H1 (cell line): ENCODE measurements around the gene RIN3. TPM values are rescaled to one million over a fixed set of nuclear protein-coding genes. Genes with fewer than 3 reads are reported as not detected.

Experiments
- CTCF ChIA-PET: fragments of 300-600 bp; sonication (Branson Sonifier 250); formaldehyde crosslinking; loops from one replicate; lab custom pipeline; 2021; ENCODE audit not compliant: partially characterized antibody; lab: Charles Lee
- POLR2A ChIA-PET: fragments of 300-600 bp; sonication (Branson Sonifier 250); formaldehyde crosslinking; loops from one replicate; lab custom pipeline; 2021; ENCODE audit warnings: inconsistent platforms; ENCODE audit not compliant: partially characterized antibody; lab: Charles Lee
- DNase-seq, 2 experiments: peaks; one replicate each; pipeline versions ENCODE4 v3.0.0 to v3.0.0-alpha.2; 2010 to 2022; ENCODE audit warnings: low spot score in 2 of 2, low read depth in 1 of 2, mixed read lengths in 1 of 2
- FAIRE-seq: peaks from 2 replicates; lab custom pipeline; 2011; peaks lifted over from hg19 to GRCh38; lab: Jason Lieb, UNC
- H2AFZ ChIP-seq: 2 replicates; pipeline ENCODE4 v1.8.1; 2012; ENCODE audit warnings: low read length, inconsistent platforms
- H2AK5ac ChIP-seq: 2 replicates; pipeline ENCODE4 v1.6.1; 2013; ENCODE audit warnings: low read depth, low read length
- H2BK120ac ChIP-seq: replicated peaks from 2 replicates; pipeline ENCODE3; 2013; ENCODE audit warnings: low read depth, low read length, inconsistent platforms
- H2BK12ac ChIP-seq: 2 replicates; pipeline ENCODE4 v1.6.1; 2013; ENCODE audit warnings: low read depth, low read length
- H2BK15ac ChIP-seq: 2 replicates; pipeline ENCODE4 v1.6.1; 2013; ENCODE audit warnings: low read length
- H2BK20ac ChIP-seq: 2 replicates; pipeline ENCODE4 v1.6.1; 2013; ENCODE audit warnings: low read length
- H2BK5ac ChIP-seq: 2 replicates; pipeline ENCODE4 v1.6.1; 2013; ENCODE audit warnings: low read depth, low read length
- H3K14ac ChIP-seq: 2 replicates; pipeline ENCODE4 v1.6.1; 2013; ENCODE audit warnings: inconsistent platforms; ENCODE audit not compliant: insufficient read length
- H3K18ac ChIP-seq: 2 replicates; pipeline ENCODE4 v1.6.1; 2013; ENCODE audit warnings: low read length; ENCODE audit errors: extremely low read depth
- H3K23ac ChIP-seq: 2 replicates; pipeline ENCODE4 v1.6.1; 2013; ENCODE audit warnings: inconsistent platforms; ENCODE audit not compliant: insufficient read length
- H3K23me2 ChIP-seq: 2 replicates; pipeline ENCODE4 v1.6.1; 2013; ENCODE audit warnings: low read depth, low read length
- H3K27ac ChIP-seq: 2 replicates; pipeline ENCODE4 v1.6.1; 2011; ENCODE audit warnings: low read depth, low read length, inconsistent platforms
- H3K27me3 ChIP-seq, 4 experiments: replicated peaks in 1 of 4; 1 replicate in 1 of 4; 2 replicates in 3 of 4; pipeline versions ENCODE4 v1.6.1 to v1.8.1; 2011 to 2013; ENCODE audit warnings: low read length in 3 of 4, mild to moderate bottlenecking in 3 of 4, inconsistent platforms in 2 of 4, mixed read lengths in 2 of 4, moderate library complexity in 1 of 4; ENCODE audit not compliant: control insufficient read depth in 3 of 4, insufficient read depth in 3 of 4; ENCODE audit errors: extremely low read depth in 1 of 4
- H3K36me3 ChIP-seq, 4 experiments: 2 replicates each; pipeline versions ENCODE4 v1.6.1 to v1.8.1; 2011 to 2013; ENCODE audit warnings: mild to moderate bottlenecking in 4 of 4, low read length in 3 of 4, moderate library complexity in 2 of 4, control low read depth in 1 of 4, inconsistent platforms in 1 of 4; ENCODE audit not compliant: insufficient read depth in 4 of 4, control insufficient read depth in 2 of 4
- H3K4ac ChIP-seq: replicated peaks from 2 replicates; pipeline ENCODE3; 2013; ENCODE audit warnings: low read length, low read depth, mixed read lengths, inconsistent platforms; ENCODE audit not compliant: insufficient read length
- H3K4me1 ChIP-seq, 4 experiments: replicated peaks in 1 of 4; 1 replicate in 1 of 4; 2 replicates in 3 of 4; pipeline versions ENCODE4 v1.6.1 to v1.8.1; 2011 to 2013; ENCODE audit warnings: low read length in 3 of 4, inconsistent platforms in 2 of 4, mixed read lengths in 1 of 4; ENCODE audit not compliant: insufficient read depth in 4 of 4, control insufficient read depth in 3 of 4
- H3K4me2 ChIP-seq, 2 experiments: 2 replicates each; pipeline versions ENCODE4 v1.6.1 to v1.8.1; 2011 to 2013; ENCODE audit warnings: low read depth in 2 of 2, low read length in 2 of 2, control low read depth in 1 of 2, inconsistent platforms in 1 of 2, mild to moderate bottlenecking in 1 of 2; ENCODE audit not compliant: insufficient read depth in 1 of 2
- H3K4me3 ChIP-seq, 4 experiments: fragments of 200-600, 300-600 bp in 1 of 4; sonication (generic), shearing (Covaris generic), sonication (Bioruptor Twin) in 1 of 4; 2 replicates each; pipeline versions ENCODE4 v1.5.1 to v1.8.1; 2011 to 2016; ENCODE audit warnings: low read length in 4 of 4, low read depth in 3 of 4, control low read depth in 2 of 4, inconsistent platforms in 2 of 4, mild to moderate bottlenecking in 2 of 4, mixed read lengths in 1 of 4, moderate library complexity in 1 of 4; ENCODE audit not compliant: insufficient read depth in 2 of 4; ENCODE audit errors: extremely low read depth in 1 of 4
- H3K56ac ChIP-seq: replicated peaks from 2 replicates; pipeline ENCODE3; 2013; ENCODE audit warnings: low read depth, mild to moderate bottlenecking, mixed read lengths, low read length, inconsistent platforms; ENCODE audit not compliant: insufficient read length
- H3K79me1 ChIP-seq: 2 replicates; pipeline ENCODE4 v1.6.1; 2013; ENCODE audit warnings: low read depth, low read length, control low read depth
- H3K79me2 ChIP-seq, 2 experiments: 2 replicates each; pipeline versions ENCODE4 v1.6.1 to v1.8.1; 2012 to 2013; ENCODE audit warnings: low read length in 2 of 2, mild to moderate bottlenecking in 2 of 2, inconsistent platforms in 1 of 2; ENCODE audit not compliant: insufficient read depth in 2 of 2, control insufficient read depth in 1 of 2
- H3K9ac ChIP-seq, 4 experiments: replicated peaks in 1 of 4; 1 replicate in 1 of 4; 2 replicates in 3 of 4; pipeline versions ENCODE4 v1.6.1 to v1.8.1; 2011 to 2013; ENCODE audit warnings: low read depth in 3 of 4, low read length in 3 of 4, control low read depth in 2 of 4, mild to moderate bottlenecking in 2 of 4, moderate library complexity in 2 of 4, inconsistent platforms in 1 of 4; ENCODE audit errors: extremely low read depth in 1 of 4
- H3K9me3 ChIP-seq, 2 experiments: 2 replicates each; pipeline versions ENCODE4 v1.6.1 to v1.8.1; 2012 to 2013; ENCODE audit warnings: mild to moderate bottlenecking in 2 of 2, moderate library complexity in 2 of 2, control low read depth in 1 of 2, inconsistent platforms in 1 of 2, low read depth in 1 of 2, low read length in 1 of 2, mixed read lengths in 1 of 2; ENCODE audit not compliant: insufficient read depth in 2 of 2
- H4K20me1 ChIP-seq, 2 experiments: replicated peaks in 1 of 2; 2 replicates each; pipeline versions ENCODE3 to v1.8.1; 2011 to 2013; ENCODE audit warnings: inconsistent platforms in 2 of 2, low read length in 2 of 2, mild to moderate bottlenecking in 1 of 2; ENCODE audit not compliant: insufficient read depth in 2 of 2, control insufficient read depth in 1 of 2
- H4K5ac ChIP-seq: 2 replicates; pipeline ENCODE4 v1.6.1; 2013; ENCODE audit warnings: low read length, low read depth, mixed read lengths, inconsistent platforms; ENCODE audit not compliant: insufficient read length
- H4K8ac ChIP-seq: 2 replicates; pipeline ENCODE4 v1.8.0; 2013; ENCODE audit warnings: mild to moderate bottlenecking, moderate library complexity, low read length, inconsistent platforms; ENCODE audit not compliant: insufficient read depth; ENCODE audit errors: extremely low read depth
- H4K91ac ChIP-seq: replicated peaks from 2 replicates; pipeline ENCODE3; 2013; ENCODE audit warnings: low read length, mixed read lengths, inconsistent platforms; ENCODE audit not compliant: insufficient read length
- KDM5A ChIP-seq: fragments of 200-600 bp; IDR thresholded peaks from 2 replicates; pipeline ENCODE4 v1.7.1; 2012; ENCODE audit warnings: mild to moderate bottlenecking, low read length, inconsistent platforms, mixed read lengths
- WGBS, 2 experiments: shearing (Covaris generic) in 1 of 2; methylation state at CpG; one replicate each; pipeline versions ENCODE4 v1.1.6 to v1.1.7; 2013 to 2015; ENCODE audit warnings: low lambda C conversion rate in 2 of 2, mixed read lengths in 2 of 2, inconsistent platforms in 1 of 2, low coverage in 1 of 2, missing lambda C conversion rate in 1 of 2; ENCODE audit not compliant: insufficient replicate concordance in 2 of 2, insufficient coverage in 1 of 2, insufficient read length in 1 of 2; ENCODE audit errors: extremely low coverage in 1 of 2, missing lambda C conversion rate in 1 of 2; 5-methylcytosine and 5-hydroxymethylcytosine counted together
- polyA plus RNA-seq, 7 experiments: library from polyadenylated mRNA; depleted of rRNA in 3 of 7; stranded (reverse) in 5 of 7; unstranded in 2 of 7; fragments of >200 nt in 5 of 7; fragments of 200-250 nt in 2 of 7; gene quantifications; 1 replicate in 5 of 7; 2 replicates in 1 of 7; 4 replicates in 1 of 7; pipeline versions ENCODE4 v1.2.1 to v1.2.3, GENCODE V29; 2011 to 2013; ENCODE audit warnings: missing spikeins in 2 of 7, mixed read lengths in 2 of 7
- total RNA-seq: library from RNA; stranded (reverse); fragmentation: NEBNext Ultra II Directional; extraction: Animal tissue kit (Norgen Biotek cat#: 25700); gene quantifications from 2 replicates; pipeline ENCODE4 v1.2.1, GENCODE V29; 2021

The RIN3 gene
- total and polyA plus RNA-seq, 2 of the 8 experiments (the other 6 are each of a cell fraction or from before 2014, with no cell fraction given), result 0.59 to 1.5 TPM

- Histone ChIP-seq H4K8ac (no peak overlapping the region), H3K4me1 (no peaks in the 10 kb centered on the region), H2BK15ac (no peak overlapping the region), H3K56ac (no peak overlapping the region), H3K27ac (no peak overlapping the region), H2BK5ac (no peak overlapping the region), H3K4ac (no peak overlapping the region), H2BK12ac (no peak overlapping the region), H3K18ac (no peak overlapping the region), H3K4me3 (no peak overlapping the region), H3K36me3 (peaks cover 0 to 3% (median 0%) of the 10 kb centered on the region in 4 experiments; a peak in 1 of 8 replicates), H3K23ac (no peak overlapping the region), H2BK120ac (no peak overlapping the region)
- POLR2A ChIA-PET, result interaction anchor here (0.9 kb wide), 1 partner anchor 24 kb away, joined by 3 read pairs; the partner anchor contains the start of gene LGMN
- no peak for DNase-seq
- no peak for FAIRE-seq
- CTCF ChIA-PET, result interaction anchor here (0.5 to 2.2 kb wide), 6 partner anchors 9 to 126 kb away, joined by 3 to 9 read pairs (median 4); no protein-coding TSS in a partner anchor
- no peak for TF ChIP-seq KDM5A
- TF ChIP-seq, all 59 proteins: peak for 0
- Histone ChIP-seq H3K4me2 (no peak overlapping the region), H3K23me2 (no peaks in the 10 kb centered on the region), H3K9ac (no peak overlapping the region), H3K79me1 (no peaks in the 10 kb centered on the region; the same call in 1 of the 2 replicates), H2AFZ (no peak overlapping the region), H3K14ac (no peak overlapping the region), H3K79me2 (no peaks in the 10 kb centered on the region), H4K20me1 (peaks cover 2 to 6% of the 10 kb centered on the region in 2 experiments), H2BK20ac (no peak overlapping the region), H4K91ac (no peak overlapping the region), H2AK5ac (no peak overlapping the region), H3K9me3 (no peaks in the 10 kb centered on the region), H4K5ac (no peak overlapping the region), H3K27me3 (no peaks in the 10 kb centered on the region; a peak in 1 of 7 replicates)
- 90% methylated on average over 13 of the region's 14 CpGs; no CpG with 5 or more reads in 1 of the 2 experiments for WGBS, 2 experiments
Observed at GRCh38 chr14:92724516-92725340, 211.1 kb downstream of the RIN3 start.
